ENCODE results near the gene PEAR1.

DNA sequence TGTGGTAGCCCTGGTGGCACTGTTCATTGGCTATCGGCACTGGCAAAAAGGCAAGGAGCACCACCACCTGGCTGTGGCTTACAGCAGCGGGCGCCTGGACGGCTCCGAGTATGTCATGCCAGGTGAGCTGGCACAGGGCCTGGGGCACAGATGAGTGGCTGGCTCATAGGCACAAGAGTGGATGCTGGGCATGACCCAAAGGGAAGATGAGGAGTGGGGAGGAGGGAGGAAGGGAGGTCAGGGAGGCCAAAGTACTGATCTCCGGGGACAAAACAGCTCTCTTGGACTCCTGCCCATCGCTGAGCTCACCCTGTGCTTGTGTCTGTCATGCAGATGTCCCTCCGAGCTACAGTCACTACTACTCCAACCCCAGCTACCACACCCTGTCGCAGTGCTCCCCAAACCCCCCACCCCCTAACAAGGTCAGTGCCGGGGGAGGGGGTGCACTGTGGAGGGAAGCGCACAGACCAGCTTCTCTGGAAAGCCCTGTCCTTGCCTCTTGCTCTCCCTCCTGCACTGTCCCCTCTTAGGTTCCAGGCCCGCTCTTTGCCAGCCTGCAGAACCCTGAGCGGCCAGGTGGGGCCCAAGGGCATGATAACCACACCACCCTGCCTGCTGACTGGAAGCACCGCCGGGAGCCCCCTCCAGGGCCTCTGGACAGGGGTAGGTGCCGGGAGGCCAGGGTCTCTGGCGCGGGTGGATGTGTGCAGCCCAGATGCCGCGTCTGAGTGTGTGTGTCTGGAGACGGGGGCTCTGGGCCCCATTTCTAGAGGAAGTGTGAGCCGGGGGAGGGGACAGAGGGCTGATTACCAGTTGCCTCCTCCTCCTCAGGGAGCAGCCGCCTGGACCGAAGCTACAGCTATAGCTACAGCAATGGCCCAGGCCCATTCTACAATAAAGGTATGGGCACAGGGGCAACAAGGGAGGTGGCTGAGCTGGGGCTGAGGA is 19.6 kb downstream of the PEAR1 start:
- TF ChIP-seq POLR2A (IDR thresholded peaks at IDR 0.05; ENCODE audit: low read depth, low read length) (no peak), POLR2AphosphoS5 (IDR thresholded peaks at IDR 0.05; ENCODE audit: low read depth, low read length) (no peak), SPI1 (IDR thresholded peaks at IDR 0.05; ENCODE audit: low read depth, low read length) (no peak), TAF1 (IDR thresholded peaks at IDR 0.05; ENCODE audit: low read depth, low read length) (no peak)
